Measurements from ENCODE around the gene ITPRID1. TPM values are rescaled to one million over a fixed set of nuclear protein-coding genes. Genes with fewer than 3 reads are reported as not detected.

The ITPRID1 gene
- total and polyA plus RNA-seq, 2 experiments from 2014 or later: not detected

DNA sequence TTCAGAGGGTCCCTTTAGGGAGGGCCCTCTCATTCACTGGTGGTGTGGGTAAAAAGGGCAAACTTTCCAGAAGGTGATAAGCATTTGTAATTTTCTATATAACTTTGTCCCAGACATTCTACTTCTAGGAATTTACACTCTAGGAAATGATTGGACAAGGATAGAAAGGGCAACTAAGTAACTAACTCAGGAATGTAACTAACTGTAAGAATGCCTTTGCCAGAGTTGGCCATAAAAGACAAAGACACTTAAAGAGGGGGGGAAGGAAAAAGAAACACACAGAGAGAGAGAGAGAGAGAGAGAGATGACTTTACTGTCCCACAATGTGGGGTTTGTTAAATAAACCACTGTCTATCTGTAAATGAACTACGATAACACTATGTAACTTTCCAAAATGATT, 38.5 kb upstream of the ITPRID1 start:
- no peak overlapping the region for H3K9ac ChIP-seq
- H2AFZ ChIP-seq: no peak overlapping the region
- H3K4me1 ChIP-seq (ENCODE audit: insufficient read depth): no peaks in the 10 kb centered on the region
- no peak overlapping the region for H3K4me3 ChIP-seq
- no peak overlapping the region for H3K4me2 ChIP-seq (ENCODE audit: unreplicated experiment)
- no peak for TF ChIP-seq EZH2phosphoT487 (IDR thresholded peaks at IDR 0.05; ENCODE audit: insufficient read depth, low read depth)
- no peak for TF ChIP-seq EZH2 (IDR thresholded peaks at IDR 0.05; ENCODE audit: insufficient read depth, poor library complexity, severe bottlenecking)
- H3K27me3 ChIP-seq (replicated peaks; ENCODE audit: insufficient read depth): no peaks in the 10 kb centered on the region
- H3K79me2 ChIP-seq (ENCODE audit: insufficient read depth): no peaks in the 10 kb centered on the region
- no peaks in the 10 kb centered on the region for H4K20me1 ChIP-seq (ENCODE audit: insufficient read depth)
- no peaks in the 10 kb centered on the region for H3K9me3 ChIP-seq (ENCODE audit: low read depth)
- H3K36me3 ChIP-seq (ENCODE audit: low read depth): no peaks in the 10 kb centered on the region
- in situ Hi-C loops (cut with MboI): no loop called here
- 4 to 11% methylated on average over 1 of the region's 1 CpG for WGBS, 2 experiments (ENCODE audit: low coverage in 1 of 2, low lambda C conversion rate in 2 of 2, missing lambda C conversion rate in 2 of 2)
- H3F3A ChIP-seq (ENCODE audit: insufficient read depth): no peaks in the 10 kb centered on the region
- H3K27ac ChIP-seq: no peak overlapping the region
- no peaks in the 10 kb centered on the region for H3K9me2 ChIP-seq (ENCODE audit: insufficient read depth)
- no peak for DNase-seq

DNA sequence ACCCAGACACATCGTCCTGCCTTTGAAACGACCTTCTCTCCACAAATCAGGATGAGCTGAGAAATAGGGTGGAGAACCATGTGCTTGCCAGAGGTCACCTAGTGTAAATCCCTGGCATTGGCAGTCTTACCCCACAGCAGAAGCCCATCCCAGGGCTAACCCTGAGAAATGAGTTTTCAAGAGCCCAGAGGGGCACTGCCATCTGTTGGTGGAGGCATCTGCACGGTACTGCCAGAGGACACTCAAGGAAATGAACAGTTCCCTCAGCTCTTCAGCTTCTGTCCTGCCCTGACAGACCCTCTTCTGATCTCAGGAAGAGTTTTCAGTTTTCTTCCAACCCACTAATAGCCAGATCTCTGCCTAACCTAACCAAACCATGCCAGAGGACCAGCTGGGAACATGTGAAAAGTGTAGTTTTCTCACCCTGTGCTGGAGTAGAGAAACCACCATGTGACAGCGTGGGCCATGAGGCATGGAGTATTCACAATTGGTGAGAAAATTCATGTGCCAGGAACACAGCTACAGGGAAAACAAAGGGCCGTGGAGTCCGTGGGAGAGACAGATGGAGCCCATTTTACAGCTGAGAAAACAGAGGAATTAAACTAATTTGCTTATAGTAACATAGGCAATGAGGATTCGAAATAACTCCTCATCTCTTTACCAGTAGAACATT, 37.7 kb upstream of the ITPRID1 start:
- Histone ChIP-seq H3F3A (ENCODE audit: insufficient read depth) (no peaks in the 10 kb centered on the region), H3K9me3 (ENCODE audit: low read depth) (no peaks in the 10 kb centered on the region), H4K20me1 (ENCODE audit: insufficient read depth) (no peaks in the 10 kb centered on the region), H3K27me3 (replicated peaks; ENCODE audit: insufficient read depth) (no peaks in the 10 kb centered on the region), H3K4me1 (ENCODE audit: insufficient read depth) (no peaks in the 10 kb centered on the region), H3K9ac (no peak overlapping the region), H2AFZ (no peak overlapping the region), H3K36me3 (ENCODE audit: low read depth) (no peaks in the 10 kb centered on the region), H3K27ac (no peak overlapping the region), H3K9me2 (ENCODE audit: insufficient read depth) (no peaks in the 10 kb centered on the region), H3K4me2 (ENCODE audit: unreplicated experiment) (no peak overlapping the region), H3K4me3 (no peak overlapping the region), H3K79me2 (ENCODE audit: insufficient read depth) (no peaks in the 10 kb centered on the region)
- in situ Hi-C loops (cut with MboI): no loop called here
- TF ChIP-seq EZH2 (IDR thresholded peaks at IDR 0.05; ENCODE audit: insufficient read depth, poor library complexity, severe bottlenecking) (no peak), EZH2phosphoT487 (IDR thresholded peaks at IDR 0.05; ENCODE audit: insufficient read depth, low read depth) (no peak)
- WGBS, 2 experiments (ENCODE audit: low coverage in 1 of 2, low lambda C conversion rate in 2 of 2, missing lambda C conversion rate in 2 of 2): 6 to 7% methylated on average over 7 of the region's 7 CpGs
- DNase-seq: no peak

DNA sequence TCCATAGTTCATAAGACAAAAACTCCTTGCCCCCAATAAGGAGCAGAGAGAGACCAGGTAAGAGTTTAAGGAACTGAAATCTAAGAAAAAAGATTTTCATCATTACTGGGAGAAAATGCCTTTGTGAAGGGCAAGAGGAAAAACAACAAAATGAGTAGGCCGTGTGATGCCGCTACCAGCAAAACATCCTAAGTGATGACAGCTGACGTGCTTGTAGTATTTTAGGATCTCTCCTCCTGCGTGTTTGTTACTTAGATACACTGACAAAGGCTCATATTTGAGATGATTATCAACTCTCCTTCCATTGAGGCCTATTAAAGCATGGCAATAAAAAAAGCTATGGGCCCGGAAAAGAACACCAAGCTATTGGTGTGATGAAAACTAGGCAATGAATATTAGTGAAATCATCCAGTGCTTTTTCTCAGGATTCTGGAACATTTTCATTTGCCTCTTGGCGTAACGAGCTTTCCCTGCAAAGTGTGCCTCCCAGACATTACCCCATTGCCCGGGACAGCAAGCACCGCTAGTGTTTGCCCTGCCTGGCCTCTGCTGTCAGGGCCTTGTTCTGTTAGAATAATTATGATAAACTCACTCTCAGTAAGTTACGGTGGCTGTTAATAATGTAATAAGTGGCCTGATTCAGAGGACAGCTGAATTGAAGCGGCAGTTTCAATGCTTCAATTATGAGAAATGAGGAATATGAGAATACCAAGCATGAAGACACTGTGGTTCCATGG, 36.8 kb upstream of the ITPRID1 start:
- Histone ChIP-seq H3K36me3 (ENCODE audit: low read depth) (no peaks in the 10 kb centered on the region), H3K9me3 (ENCODE audit: low read depth) (no peaks in the 10 kb centered on the region), H2AFZ (no peak overlapping the region), H3K27me3 (replicated peaks; ENCODE audit: insufficient read depth) (no peaks in the 10 kb centered on the region), H3K9me2 (ENCODE audit: insufficient read depth) (no peaks in the 10 kb centered on the region), H3F3A (ENCODE audit: insufficient read depth) (no peaks in the 10 kb centered on the region), H3K4me3 (no peak overlapping the region), H3K79me2 (ENCODE audit: insufficient read depth) (no peaks in the 10 kb centered on the region), H3K9ac (no peak overlapping the region), H3K4me1 (ENCODE audit: insufficient read depth) (no peaks in the 10 kb centered on the region), H4K20me1 (ENCODE audit: insufficient read depth) (no peaks in the 10 kb centered on the region), H3K27ac (no peak overlapping the region), H3K4me2 (ENCODE audit: unreplicated experiment) (no peak overlapping the region)
- in situ Hi-C loops (cut with MboI): no loop called here
- TF ChIP-seq EZH2 (IDR thresholded peaks at IDR 0.05; ENCODE audit: insufficient read depth, poor library complexity, severe bottlenecking) (no peak), EZH2phosphoT487 (IDR thresholded peaks at IDR 0.05; ENCODE audit: insufficient read depth, low read depth) (no peak)
- DNase-seq: no peak
- WGBS, 2 experiments (ENCODE audit: low coverage in 1 of 2, low lambda C conversion rate in 2 of 2, missing lambda C conversion rate in 2 of 2): 31 to 34% methylated on average over 11 of the region's 11 CpGs

DNA sequence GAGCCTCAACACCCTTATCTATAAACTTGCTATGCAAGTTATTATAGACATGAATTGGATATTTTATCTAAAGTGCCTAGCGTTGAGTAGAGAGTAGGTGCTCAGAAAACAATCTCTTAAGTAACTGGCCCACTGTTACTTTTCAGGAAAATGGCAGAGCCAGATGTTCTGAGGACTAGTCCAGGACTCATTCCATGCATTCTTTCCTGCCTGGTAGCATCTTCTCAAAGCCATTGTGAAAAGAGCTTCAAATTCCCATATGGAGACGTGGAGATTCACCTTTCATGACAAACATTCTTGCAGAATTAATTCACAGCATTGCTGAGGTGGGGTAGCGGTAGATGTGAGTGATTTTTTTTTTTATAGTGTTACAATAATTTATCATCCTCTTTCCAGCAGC, 35.9 kb upstream of the ITPRID1 start:
- no peaks in the 10 kb centered on the region for H3F3A ChIP-seq (ENCODE audit: insufficient read depth)

More for the DNA sequence above, 35.9 kb upstream of the ITPRID1 start:
- no peak overlapping the region for H3K27ac ChIP-seq
- no peak overlapping the region for H2AFZ ChIP-seq
- H3K9me3 ChIP-seq (ENCODE audit: low read depth): no peaks in the 10 kb centered on the region
- 2 to 4% methylated on average over 3 of the region's 3 CpGs for WGBS, 2 experiments (ENCODE audit: low coverage in 1 of 2, low lambda C conversion rate in 2 of 2, missing lambda C conversion rate in 2 of 2)
- H3K9ac ChIP-seq: no peak overlapping the region
- H3K4me2 ChIP-seq (ENCODE audit: unreplicated experiment): no peak overlapping the region
- DNase-seq: no peak
- no peaks in the 10 kb centered on the region for H3K27me3 ChIP-seq (replicated peaks; ENCODE audit: insufficient read depth)
- no peaks in the 10 kb centered on the region for H3K36me3 ChIP-seq (ENCODE audit: low read depth)
- no peak overlapping the region for H3K4me3 ChIP-seq
- in situ Hi-C loops (cut with MboI): no loop called here
- no peaks in the 10 kb centered on the region for H4K20me1 ChIP-seq (ENCODE audit: insufficient read depth)
- H3K9me2 ChIP-seq (ENCODE audit: insufficient read depth): no peaks in the 10 kb centered on the region
- H3K79me2 ChIP-seq (ENCODE audit: insufficient read depth): no peaks in the 10 kb centered on the region
- H3K4me1 ChIP-seq (ENCODE audit: insufficient read depth): no peaks in the 10 kb centered on the region
- TF ChIP-seq EZH2 (IDR thresholded peaks at IDR 0.05; ENCODE audit: insufficient read depth, poor library complexity, severe bottlenecking) (no peak), EZH2phosphoT487 (IDR thresholded peaks at IDR 0.05; ENCODE audit: insufficient read depth, low read depth) (no peak)

Data from GM23248 (cell line).